ENCODE data around the gene KLF1.
"Not testable (repeated sequence)": the region's sequence is repeated elsewhere in the genome, so short reads cannot be mapped to it uniquely, and the experiment has no call there.

KLF1 gene

GRCh38 chr19:12847159-12848139 lies 39.6 kb downstream of the KLF1 start:
- peaks cover 14% of the 10 kb centered on the region for H3K27me3 ChIP-seq (replicated peaks; ENCODE audit: control insufficient read depth, insufficient read depth, low read length, poor library complexity, severe bottlenecking)
- no peaks in the 10 kb centered on the region for H3K9me3 ChIP-seq (ENCODE audit: control insufficient read depth, low read length)
- H3K4me3 ChIP-seq (ENCODE audit: insufficient read depth, low read depth, low read length, poor library complexity, severe bottlenecking), result peak overlapping the region; percentile 4
- no peak overlapping the region for H3K27ac ChIP-seq (ENCODE audit: insufficient read depth, low read length, poor library complexity, severe bottlenecking)
- peak; percentile 59 to 76 (median 74) for DNase-seq
- H3K4me1 ChIP-seq (ENCODE audit: control insufficient read depth, insufficient read depth, low read length, poor library complexity, severe bottlenecking), result peaks cover 5% of the 10 kb centered on the region
- no peaks in the 10 kb centered on the region for H3K36me3 ChIP-seq (ENCODE audit: control insufficient read depth, insufficient read depth, low read length)

- H3K9me3 ChIP-seq (ENCODE audit: control insufficient read depth, low read length); H3K4me1 ChIP-seq (ENCODE audit: control insufficient read depth, insufficient read depth, low read length, poor library complexity, severe bottlenecking); H3K27ac ChIP-seq (ENCODE audit: insufficient read depth, low read length, poor library complexity, severe bottlenecking); H3K4me3 ChIP-seq (ENCODE audit: insufficient read depth, low read depth, low read length, poor library complexity, severe bottlenecking); H3K36me3 ChIP-seq (ENCODE audit: control insufficient read depth, insufficient read depth, low read length); DNase-seq: not testable (repeated sequence)
- H3K27me3 ChIP-seq (replicated peaks; ENCODE audit: control insufficient read depth, insufficient read depth, low read length, poor library complexity, severe bottlenecking), result peaks cover 15% of the 10 kb centered on the region
Observed at GRCh38 chr19:12846613-12847012, 40.4 kb downstream of the KLF1 start.

- H3K27ac ChIP-seq (ENCODE audit: insufficient read depth, low read length, poor library complexity, severe bottlenecking), result no peak overlapping the region
- no peak for DNase-seq
- no peaks in the 10 kb centered on the region for H3K36me3 ChIP-seq (ENCODE audit: control insufficient read depth, insufficient read depth, low read length)
- H3K4me3 ChIP-seq (ENCODE audit: insufficient read depth, low read depth, low read length, poor library complexity, severe bottlenecking), result no peak overlapping the region
- peaks cover 29% of the 10 kb centered on the region for H3K27me3 ChIP-seq (replicated peaks; ENCODE audit: control insufficient read depth, insufficient read depth, low read length, poor library complexity, severe bottlenecking)
- peaks cover 15% of the 10 kb centered on the region for H3K4me1 ChIP-seq (ENCODE audit: control insufficient read depth, insufficient read depth, low read length, poor library complexity, severe bottlenecking)
- H3K9me3 ChIP-seq (ENCODE audit: control insufficient read depth, low read length), result no peaks in the 10 kb centered on the region
Observed at GRCh38 chr19:12843999-12844732, 42.8 kb downstream of the KLF1 start.

GRCh38 chr19:12843328-12843727 lies 43.7 kb downstream of the KLF1 start:
- DNase-seq, result no peak
- Histone ChIP-seq H3K36me3 (ENCODE audit: control insufficient read depth, insufficient read depth, low read length) (no peaks in the 10 kb centered on the region), H3K4me3 (ENCODE audit: insufficient read depth, low read depth, low read length, poor library complexity, severe bottlenecking) (no peak overlapping the region), H3K27ac (ENCODE audit: insufficient read depth, low read length, poor library complexity, severe bottlenecking) (no peak overlapping the region), H3K27me3 (replicated peaks; ENCODE audit: control insufficient read depth, insufficient read depth, low read length, poor library complexity, severe bottlenecking) (peaks cover 38% of the 10 kb centered on the region), H3K4me1 (ENCODE audit: control insufficient read depth, insufficient read depth, low read length, poor library complexity, severe bottlenecking) (peaks cover 23% of the 10 kb centered on the region), H3K9me3 (ENCODE audit: control insufficient read depth, low read length) (no peaks in the 10 kb centered on the region)

GRCh38 chr19:12842511-12842910 lies 44.5 kb downstream of the KLF1 start:
- Histone ChIP-seq H3K27me3 (replicated peaks; ENCODE audit: control insufficient read depth, insufficient read depth, low read length, poor library complexity, severe bottlenecking) (peaks cover 44% of the 10 kb centered on the region), H3K4me1 (ENCODE audit: control insufficient read depth, insufficient read depth, low read length, poor library complexity, severe bottlenecking) (peaks cover 23% of the 10 kb centered on the region), H3K27ac (ENCODE audit: insufficient read depth, low read length, poor library complexity, severe bottlenecking) (no peak overlapping the region), H3K4me3 (ENCODE audit: insufficient read depth, low read depth, low read length, poor library complexity, severe bottlenecking) (no peak overlapping the region), H3K36me3 (ENCODE audit: control insufficient read depth, insufficient read depth, low read length) (no peaks in the 10 kb centered on the region), H3K9me3 (ENCODE audit: control insufficient read depth, low read length) (no peaks in the 10 kb centered on the region)
- DNase-seq, result no peak

- Histone ChIP-seq H3K36me3 (ENCODE audit: control insufficient read depth, insufficient read depth, low read length) (no peaks in the 10 kb centered on the region), H3K9me3 (ENCODE audit: control insufficient read depth, low read length) (no peaks in the 10 kb centered on the region), H3K4me3 (ENCODE audit: insufficient read depth, low read depth, low read length, poor library complexity, severe bottlenecking) (no peak overlapping the region), H3K27ac (ENCODE audit: insufficient read depth, low read length, poor library complexity, severe bottlenecking) (no peak overlapping the region), H3K4me1 (ENCODE audit: control insufficient read depth, insufficient read depth, low read length, poor library complexity, severe bottlenecking) (peaks cover 18% of the 10 kb centered on the region), H3K27me3 (replicated peaks; ENCODE audit: control insufficient read depth, insufficient read depth, low read length, poor library complexity, severe bottlenecking) (peaks cover 44% of the 10 kb centered on the region)
- DNase-seq, result no peak
Observed at GRCh38 chr19:12841094-12841493, 45.9 kb downstream of the KLF1 start.

GRCh38 chr19:12840091-12841079 lies 46.6 kb downstream of the KLF1 start:
- Histone ChIP-seq H3K4me3 (ENCODE audit: insufficient read depth, low read depth, low read length, poor library complexity, severe bottlenecking) (no peak overlapping the region), H3K36me3 (ENCODE audit: control insufficient read depth, insufficient read depth, low read length) (no peaks in the 10 kb centered on the region), H3K9me3 (ENCODE audit: control insufficient read depth, low read length) (no peaks in the 10 kb centered on the region), H3K27me3 (replicated peaks; ENCODE audit: control insufficient read depth, insufficient read depth, low read length, poor library complexity, severe bottlenecking) (peaks cover 50% of the 10 kb centered on the region), H3K27ac (ENCODE audit: insufficient read depth, low read length, poor library complexity, severe bottlenecking) (no peak overlapping the region), H3K4me1 (ENCODE audit: control insufficient read depth, insufficient read depth, low read length, poor library complexity, severe bottlenecking) (peaks cover 18% of the 10 kb centered on the region)
- peak in 2 of 3 donors; percentile 28 to 29 for DNase-seq

- no peak overlapping the region for H3K27ac ChIP-seq (ENCODE audit: insufficient read depth, low read length, poor library complexity, severe bottlenecking)
- DNase-seq, result no peak
- H3K9me3 ChIP-seq (ENCODE audit: control insufficient read depth, low read length), result no peaks in the 10 kb centered on the region
- peaks cover 63% of the 10 kb centered on the region for H3K27me3 ChIP-seq (replicated peaks; ENCODE audit: control insufficient read depth, insufficient read depth, low read length, poor library complexity, severe bottlenecking)
- peaks cover 24% of the 10 kb centered on the region for H3K4me1 ChIP-seq (ENCODE audit: control insufficient read depth, insufficient read depth, low read length, poor library complexity, severe bottlenecking)
- no peaks in the 10 kb centered on the region for H3K36me3 ChIP-seq (ENCODE audit: control insufficient read depth, insufficient read depth, low read length)
- peak overlapping the region; percentile 32 for H3K4me3 ChIP-seq (ENCODE audit: insufficient read depth, low read depth, low read length, poor library complexity, severe bottlenecking)
Observed at GRCh38 chr19:12838886-12839756, 47.9 kb downstream of the KLF1 start.
